Large intestine (tissue), 3 donors: ENCODE data around the gene PLA2G4D. TPM values are rescaled to one million over a fixed set of nuclear protein-coding genes. Genes with fewer than 3 reads are reported as not detected.
"Not testable (repeated sequence)": the region's sequence is repeated elsewhere in the genome, so short reads cannot be mapped to it uniquely, and the experiment has no call there.

ENCODE experiments used
- DNase-seq, 2 donors: peaks; one replicate each; pipeline versions ENCODE4 v3.0.0 to v3.0.0-alpha.2; 2013
- H3K27ac ChIP-seq: one replicate; pipeline ENCODE4 v1.5.1; 2013; ENCODE audit warnings: low read length
- H3K27me3 ChIP-seq: 2 replicates; pipeline ENCODE4 v1.6.1; 2013; ENCODE audit warnings: low read length; ENCODE audit not compliant: control insufficient read depth, insufficient read depth
- H3K36me3 ChIP-seq: 2 replicates; pipeline ENCODE4 v1.6.1; 2013; ENCODE audit warnings: low read length; ENCODE audit not compliant: control insufficient read depth, insufficient read depth
- H3K4me1 ChIP-seq: one replicate; pipeline ENCODE4 v1.6.1; 2013; ENCODE audit warnings: low read length; ENCODE audit not compliant: control insufficient read depth, insufficient read depth
- H3K4me3 ChIP-seq: one replicate; pipeline ENCODE4 v1.5.1; 2013; ENCODE audit warnings: low read length
- H3K9me3 ChIP-seq: one replicate; pipeline ENCODE4 v1.6.1; 2013; ENCODE audit warnings: mild to moderate bottlenecking, low read depth, low read length, moderate library complexity; ENCODE audit not compliant: control insufficient read depth
- WGBS: methylation state at CpG from one replicate; pipeline ENCODE4 v1.1.5; 2013; ENCODE audit warnings: low lambda C conversion rate; ENCODE audit not compliant: insufficient coverage; 5-methylcytosine and 5-hydroxymethylcytosine counted together
- polyA plus RNA-seq: library from polyadenylated mRNA; unstranded; fragments of 120-200 nt; gene quantifications from one replicate; pipeline ENCODE4 v1.2.1, GENCODE V29; 2013

The PLA2G4D gene
- polyA plus RNA-seq, 1 donor: 0.06 TPM

DNA sequence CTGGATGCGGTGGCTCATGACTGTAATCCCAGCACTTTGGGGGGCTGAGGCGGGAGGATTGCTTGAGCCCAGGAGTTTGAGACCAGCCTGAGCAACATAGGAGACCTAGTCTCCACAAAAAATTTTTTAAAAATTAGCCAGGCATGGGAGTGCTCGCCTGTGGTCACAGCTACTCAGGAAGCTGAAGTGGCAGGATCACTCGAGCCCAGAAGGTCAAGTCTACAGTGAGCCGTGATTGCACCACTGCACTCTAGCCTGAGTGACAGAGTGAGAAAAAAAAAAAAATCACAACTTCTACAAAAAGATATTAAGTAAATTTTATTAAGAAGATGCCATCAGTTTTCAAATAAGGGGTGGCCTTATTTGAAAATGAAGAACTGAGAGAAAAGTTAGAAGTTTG, 11.9 kb upstream of the PLA2G4D start:
- WGBS: no CpG with 5 or more reads among the region's 5 CpGs
- H3K27me3 ChIP-seq: no peaks in the 10 kb centered on the region
- H3K9me3 ChIP-seq: peaks cover 6% of the 10 kb centered on the region
- H3K36me3 ChIP-seq: no peaks in the 10 kb centered on the region
- H3K4me1 ChIP-seq: peaks cover 2% of the 10 kb centered on the region
- H3K4me3 ChIP-seq: no peak overlapping the region
- no peak for DNase-seq
- H3K27ac ChIP-seq: no peak overlapping the region

DNA sequence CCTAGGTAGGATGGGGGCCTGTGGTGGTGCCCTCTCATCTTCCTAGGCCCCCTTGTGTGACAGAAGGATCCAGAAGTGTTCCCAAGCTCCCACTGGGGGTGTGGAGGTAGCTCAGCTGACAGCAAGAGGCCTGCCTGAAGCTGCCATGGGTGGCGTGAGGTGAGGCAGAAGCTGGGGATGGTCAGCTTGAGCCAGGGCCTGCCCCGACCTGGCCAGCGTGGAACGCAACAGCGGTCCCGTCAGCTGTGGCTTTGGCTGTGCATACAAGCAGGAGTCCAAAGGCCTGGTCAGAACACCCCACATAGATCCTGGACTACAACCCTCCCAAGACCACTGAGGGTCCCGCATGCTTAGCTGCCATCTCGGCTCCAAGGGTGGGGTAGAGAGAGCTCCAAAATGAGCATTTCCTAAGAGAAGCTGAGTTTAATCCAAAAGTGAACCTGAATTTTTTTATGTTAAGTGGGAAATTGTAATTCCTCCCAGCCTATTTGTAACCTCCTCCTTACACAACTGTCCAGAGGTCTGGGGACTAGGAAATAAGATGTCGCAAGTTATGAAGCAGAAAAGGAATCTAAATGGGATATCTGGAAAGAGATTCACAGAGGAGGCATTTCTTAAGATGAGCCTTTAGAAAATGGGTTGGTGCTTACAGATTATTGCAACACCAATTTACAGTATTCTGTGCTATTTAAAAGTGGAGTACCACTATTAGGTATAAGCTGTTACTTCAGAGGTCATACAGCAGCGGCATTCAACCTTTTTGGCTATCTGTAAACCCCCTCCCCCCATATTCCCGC, 9.9 kb upstream of the PLA2G4D start:
- no peak overlapping the region for H3K4me3 ChIP-seq
- peaks cover under 1% of the 10 kb centered on the region for H3K9me3 ChIP-seq
- DNase-seq: no peak
- no peaks in the 10 kb centered on the region for H3K27me3 ChIP-seq
- H3K4me1 ChIP-seq: peaks cover 2% of the 10 kb centered on the region
- WGBS: 60% methylated on average over 1 of the region's 11 CpGs
- no peaks in the 10 kb centered on the region for H3K36me3 ChIP-seq
- H3K27ac ChIP-seq: no peak overlapping the region

DNA sequence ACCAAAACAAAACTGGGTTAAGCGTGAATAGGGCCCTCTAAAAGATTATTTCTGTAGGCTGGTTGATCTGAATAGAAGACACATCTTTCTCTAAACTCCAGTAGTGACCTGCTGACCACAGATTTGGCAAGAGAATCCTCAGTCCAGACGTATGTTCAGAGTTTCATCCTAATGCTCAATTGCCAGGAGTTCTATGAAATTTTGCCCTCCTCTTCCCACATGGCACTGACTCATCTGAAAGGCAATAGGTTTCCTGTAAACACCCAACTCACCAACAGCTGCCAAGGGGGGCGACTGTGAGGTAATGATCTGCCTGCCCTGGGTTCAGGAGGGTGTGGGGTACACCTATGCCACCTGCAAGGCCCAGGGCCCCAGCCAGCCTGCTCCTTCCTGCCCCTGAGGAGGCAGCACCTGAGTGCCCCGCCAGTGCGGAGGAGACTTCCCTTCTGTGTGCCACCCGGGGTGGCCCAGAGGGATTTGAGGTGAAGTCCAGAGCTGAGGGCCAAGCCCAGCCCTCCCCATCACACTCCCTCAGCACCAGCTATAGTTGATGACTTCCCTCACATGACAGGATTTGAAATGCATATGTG, 8.4 kb upstream of the PLA2G4D start:
- no peak overlapping the region for H3K27ac ChIP-seq
- peaks cover 2% of the 10 kb centered on the region for H3K4me1 ChIP-seq
- no peaks in the 10 kb centered on the region for H3K36me3 ChIP-seq
- H3K4me3 ChIP-seq: no peak overlapping the region
- H3K9me3 ChIP-seq: no peaks in the 10 kb centered on the region
- no CpG with 5 or more reads among the region's 6 CpGs for WGBS
- no peak for DNase-seq
- H3K27me3 ChIP-seq: no peaks in the 10 kb centered on the region

DNA sequence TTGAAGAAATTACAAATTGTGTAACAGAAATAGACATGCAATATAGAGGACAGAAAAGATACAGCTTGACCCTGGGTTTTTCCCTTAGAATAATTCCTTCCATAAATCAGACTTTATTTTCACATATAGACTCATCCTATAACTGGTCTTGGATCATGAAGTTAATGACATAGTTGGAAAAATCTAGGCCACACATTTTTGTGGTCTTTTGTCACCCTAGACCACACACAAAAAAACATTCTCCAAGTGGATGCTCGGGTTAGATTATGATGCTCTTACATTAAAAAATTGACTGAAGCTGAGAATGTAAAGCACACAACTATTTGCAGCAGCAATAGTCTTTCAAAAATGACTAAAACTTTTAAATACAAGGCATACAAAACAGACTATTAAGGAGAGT, 7.5 kb upstream of the PLA2G4D start:
- WGBS: no CpG with 5 or more reads among the region's 1 CpG
- no peak overlapping the region for H3K27ac ChIP-seq
- no peaks in the 10 kb centered on the region for H3K27me3 ChIP-seq
- H3K4me3 ChIP-seq: no peak overlapping the region
- no peaks in the 10 kb centered on the region for H3K9me3 ChIP-seq
- H3K4me1 ChIP-seq: no peaks in the 10 kb centered on the region
- no peak for DNase-seq
- no peaks in the 10 kb centered on the region for H3K36me3 ChIP-seq

DNA sequence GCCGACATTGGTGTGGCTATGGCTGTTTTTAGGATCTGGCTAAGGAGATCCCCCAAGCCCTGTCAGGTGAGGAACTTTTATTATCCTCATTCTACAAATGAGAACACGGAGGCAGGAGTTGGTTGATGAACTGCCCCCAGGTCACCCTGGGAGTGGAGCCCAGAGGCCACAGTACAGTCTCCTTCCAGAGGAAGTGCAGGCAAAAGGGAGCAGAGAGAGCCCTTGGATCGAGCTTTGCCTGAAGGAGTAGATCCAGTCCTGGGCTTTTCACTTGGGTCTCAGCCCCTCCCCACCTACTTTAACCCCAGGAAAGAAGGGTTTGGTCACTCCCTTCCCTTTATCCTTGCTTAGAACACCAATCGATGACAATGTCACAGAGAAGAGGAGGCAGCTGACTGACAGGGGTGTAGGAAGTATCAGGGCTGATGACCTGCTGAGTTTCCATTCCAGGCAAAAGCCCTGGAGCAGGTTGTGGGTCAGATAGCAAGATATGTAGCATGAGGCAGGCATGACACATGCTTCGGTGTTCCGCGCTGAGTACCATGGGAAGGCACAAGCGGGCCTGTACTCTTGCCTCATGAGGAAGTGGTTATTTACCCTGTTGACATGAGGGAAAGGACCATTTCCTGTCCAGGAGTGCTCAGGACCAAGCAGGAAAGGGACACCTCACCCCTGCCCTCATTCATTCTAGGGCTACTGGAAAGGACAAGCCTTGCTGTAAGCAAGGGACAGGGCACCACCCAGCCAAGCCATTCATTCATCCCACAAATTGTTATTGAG, 5.8 kb upstream of the PLA2G4D start:
- H3K27me3 ChIP-seq: no peaks in the 10 kb centered on the region
- no CpG with 5 or more reads among the region's 8 CpGs for WGBS
- DNase-seq: no peak
- H3K9me3 ChIP-seq: no peaks in the 10 kb centered on the region
- H3K27ac ChIP-seq: no peak overlapping the region
- no peak overlapping the region for H3K4me3 ChIP-seq
- no peaks in the 10 kb centered on the region for H3K4me1 ChIP-seq
- H3K36me3 ChIP-seq: no peaks in the 10 kb centered on the region

DNA sequence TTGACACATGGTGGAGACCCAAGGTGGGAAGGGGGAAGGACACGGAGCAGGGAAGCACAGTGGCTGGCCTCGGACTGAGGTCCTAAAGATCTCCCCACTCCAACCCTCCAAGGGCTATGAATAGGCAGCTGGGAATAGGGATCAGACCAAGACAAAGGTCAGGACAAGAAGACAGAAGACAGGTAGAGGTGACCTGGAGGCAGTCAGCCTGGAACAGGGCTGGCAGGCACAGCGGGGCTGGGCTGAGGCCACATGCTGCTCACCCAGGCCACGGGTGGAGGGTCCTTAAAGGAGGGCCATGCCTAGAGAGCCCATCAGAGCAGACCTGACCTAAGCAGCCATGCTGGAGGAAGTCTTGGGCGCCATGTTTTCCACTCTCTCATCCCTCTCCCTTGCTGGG, 2.7 kb upstream of the PLA2G4D start:
- H3K4me3 ChIP-seq: no peak overlapping the region
- 100% methylated on average over 1 of the region's 5 CpGs for WGBS
- no peaks in the 10 kb centered on the region for H3K4me1 ChIP-seq
- DNase-seq: no peak
- no peaks in the 10 kb centered on the region for H3K9me3 ChIP-seq
- H3K27ac ChIP-seq: no peak overlapping the region
- no peaks in the 10 kb centered on the region for H3K36me3 ChIP-seq
- H3K27me3 ChIP-seq: no peaks in the 10 kb centered on the region

DNA sequence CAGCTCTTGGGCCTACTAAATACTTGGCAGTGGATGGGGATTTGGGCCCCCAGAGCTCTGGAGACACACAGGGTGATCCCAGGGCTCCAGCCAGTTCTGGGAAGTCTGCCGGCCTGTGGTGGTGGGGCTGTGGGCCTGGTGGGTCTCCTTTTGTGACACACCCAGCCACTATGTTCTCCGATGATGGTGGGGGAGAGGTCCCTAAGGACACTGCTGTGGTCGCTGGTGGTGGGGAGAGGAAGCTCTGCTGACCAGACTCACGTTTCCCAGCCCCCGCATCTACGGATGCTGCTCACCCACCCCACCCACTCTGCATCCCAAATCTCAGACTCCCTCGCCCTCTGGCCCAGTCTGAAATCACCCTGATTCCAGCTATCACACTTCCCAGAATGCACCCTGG, 396 bp downstream of the PLA2G4D start:
- no peak overlapping the region for H3K27ac ChIP-seq
- no peaks in the 10 kb centered on the region for H3K36me3 ChIP-seq
- H3K9me3 ChIP-seq: no peaks in the 10 kb centered on the region
- WGBS: no CpG with 5 or more reads among the region's 7 CpGs
- no peak for DNase-seq
- no peaks in the 10 kb centered on the region for H3K27me3 ChIP-seq
- H3K4me1 ChIP-seq: no peaks in the 10 kb centered on the region
- H3K4me3 ChIP-seq: no peak overlapping the region

DNA sequence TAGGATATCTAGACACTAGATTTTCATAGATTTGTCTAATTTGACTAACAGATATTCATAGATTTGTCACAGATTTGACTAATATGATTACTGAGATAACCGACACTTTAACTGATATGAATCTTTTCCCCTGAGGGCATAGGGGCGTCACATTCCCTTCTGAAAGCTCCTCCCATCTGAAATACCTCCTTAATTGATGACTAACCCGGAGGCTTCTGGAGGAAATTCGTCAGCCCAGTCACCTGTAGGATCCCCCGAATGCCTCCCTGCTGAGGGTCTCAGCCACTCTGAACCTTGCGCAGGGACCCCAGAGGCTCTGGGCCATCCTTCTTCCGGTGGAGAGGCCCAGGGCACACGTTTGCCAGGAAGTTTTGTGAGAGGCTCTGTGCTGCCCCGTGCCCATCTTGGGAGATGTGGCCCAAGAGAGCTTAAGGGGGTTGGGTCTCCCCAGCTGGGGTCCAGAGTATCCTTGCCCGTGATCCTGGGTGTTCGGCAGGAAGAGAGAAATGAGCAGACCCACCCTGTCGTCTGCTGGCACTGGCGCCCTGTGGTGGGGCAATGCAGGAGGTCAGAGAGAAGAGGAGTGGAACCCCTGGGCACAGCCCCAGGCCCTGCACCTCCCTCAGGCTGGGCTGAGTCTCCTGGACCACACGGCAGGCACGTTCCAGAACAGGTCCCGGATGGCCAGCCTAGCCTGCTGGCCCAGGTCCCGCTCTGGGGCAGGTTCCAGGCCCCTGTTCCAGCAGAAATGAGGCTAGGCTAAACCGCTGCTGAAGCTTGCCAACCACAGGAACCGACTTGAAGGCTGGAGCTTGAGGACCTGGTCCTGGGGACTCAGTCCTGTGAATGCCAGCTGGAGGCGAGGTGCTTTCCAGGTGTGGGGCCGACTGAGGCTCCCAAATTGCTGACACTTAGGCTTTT, 1.7 kb downstream of the PLA2G4D start:
- Histone ChIP-seq H3K4me3 (no peak overlapping the region), H3K36me3 (no peaks in the 10 kb centered on the region), H3K27ac (no peak overlapping the region), H3K27me3 (no peaks in the 10 kb centered on the region), H3K4me1 (no peaks in the 10 kb centered on the region), H3K9me3 (no peaks in the 10 kb centered on the region)
- DNase-seq: no peak
- no CpG with 5 or more reads among the region's 21 CpGs for WGBS

DNA sequence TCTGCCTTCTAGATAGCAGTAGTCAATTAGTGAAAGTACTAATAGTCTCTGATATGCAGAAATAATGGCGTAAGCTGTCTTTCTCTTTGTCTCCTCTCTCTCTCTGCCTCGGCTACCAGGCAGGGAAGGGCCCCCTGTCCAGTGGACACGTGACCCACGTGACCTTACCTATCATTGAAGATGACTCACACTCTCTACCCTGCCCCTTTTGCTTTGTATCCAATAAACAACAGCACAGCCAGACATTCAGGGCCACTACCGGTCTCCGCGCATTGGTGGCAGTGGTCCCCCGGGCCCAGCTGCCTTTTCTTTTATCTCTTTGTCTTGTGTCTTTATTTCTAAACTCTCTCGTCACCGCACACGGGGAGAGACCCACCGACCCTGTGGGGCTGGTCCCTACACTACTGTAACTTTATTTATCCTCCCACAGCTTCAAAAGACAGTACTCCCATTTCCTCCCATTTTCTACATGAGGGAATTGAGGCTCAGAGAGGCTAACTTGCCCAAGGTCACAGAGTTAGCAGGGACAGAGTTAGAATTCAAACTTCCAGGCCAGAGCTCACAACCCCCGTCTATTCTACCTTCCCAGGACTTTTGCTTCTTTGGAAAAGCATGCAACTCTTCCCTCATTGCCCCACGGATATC, 2.5 kb downstream of the PLA2G4D start:
- H3K27ac ChIP-seq, H3K27me3 ChIP-seq, H3K36me3 ChIP-seq, DNase-seq, H3K4me1 ChIP-seq, H3K9me3 ChIP-seq, H3K4me3 ChIP-seq: not testable (repeated sequence)
- WGBS: 83% methylated on average over 6 of the region's 14 CpGs
